H1 (cell line): Measurements from ENCODE around the gene CCDC82. TPM values are rescaled to one million over a fixed set of nuclear protein-coding genes. Genes with fewer than 3 reads are reported as not detected.

Source experiments
- CTCF ChIA-PET: fragments of 300-600 bp; sonication (Branson Sonifier 250); formaldehyde crosslinking; loops from one replicate; lab custom pipeline; 2021; ENCODE audit not compliant: partially characterized antibody; lab: Charles Lee
- POLR2A ChIA-PET: fragments of 300-600 bp; sonication (Branson Sonifier 250); formaldehyde crosslinking; loops from one replicate; lab custom pipeline; 2021; ENCODE audit warnings: inconsistent platforms; ENCODE audit not compliant: partially characterized antibody; lab: Charles Lee
- DNase-seq, 2 experiments: peaks; one replicate each; pipeline versions ENCODE4 v3.0.0 to v3.0.0-alpha.2; 2010 to 2022; ENCODE audit warnings: low spot score in 2 of 2, low read depth in 1 of 2, mixed read lengths in 1 of 2
- FAIRE-seq: peaks from 2 replicates; lab custom pipeline; 2011; peaks lifted over from hg19 to GRCh38; lab: Jason Lieb, UNC
- H2AFZ ChIP-seq: 2 replicates; pipeline ENCODE4 v1.8.1; 2012; ENCODE audit warnings: low read length, inconsistent platforms
- H2AK5ac ChIP-seq: 2 replicates; pipeline ENCODE4 v1.6.1; 2013; ENCODE audit warnings: low read depth, low read length
- H2BK120ac ChIP-seq: replicated peaks from 2 replicates; pipeline ENCODE3; 2013; ENCODE audit warnings: low read depth, low read length, inconsistent platforms
- H2BK12ac ChIP-seq: 2 replicates; pipeline ENCODE4 v1.6.1; 2013; ENCODE audit warnings: low read depth, low read length
- H2BK15ac ChIP-seq: 2 replicates; pipeline ENCODE4 v1.6.1; 2013; ENCODE audit warnings: low read length
- H2BK20ac ChIP-seq: 2 replicates; pipeline ENCODE4 v1.6.1; 2013; ENCODE audit warnings: low read length
- H2BK5ac ChIP-seq: 2 replicates; pipeline ENCODE4 v1.6.1; 2013; ENCODE audit warnings: low read depth, low read length
- H3K14ac ChIP-seq: 2 replicates; pipeline ENCODE4 v1.6.1; 2013; ENCODE audit warnings: inconsistent platforms; ENCODE audit not compliant: insufficient read length
- H3K18ac ChIP-seq: 2 replicates; pipeline ENCODE4 v1.6.1; 2013; ENCODE audit warnings: low read length; ENCODE audit errors: extremely low read depth
- H3K23ac ChIP-seq: 2 replicates; pipeline ENCODE4 v1.6.1; 2013; ENCODE audit warnings: inconsistent platforms; ENCODE audit not compliant: insufficient read length
- H3K23me2 ChIP-seq: 2 replicates; pipeline ENCODE4 v1.6.1; 2013; ENCODE audit warnings: low read depth, low read length
- H3K27ac ChIP-seq: 2 replicates; pipeline ENCODE4 v1.6.1; 2011; ENCODE audit warnings: low read depth, low read length, inconsistent platforms
- H3K27me3 ChIP-seq, 4 experiments: replicated peaks in 1 of 4; 1 replicate in 1 of 4; 2 replicates in 3 of 4; pipeline versions ENCODE4 v1.6.1 to v1.8.1; 2011 to 2013; ENCODE audit warnings: low read length in 3 of 4, mild to moderate bottlenecking in 3 of 4, inconsistent platforms in 2 of 4, mixed read lengths in 2 of 4, moderate library complexity in 1 of 4; ENCODE audit not compliant: control insufficient read depth in 3 of 4, insufficient read depth in 3 of 4; ENCODE audit errors: extremely low read depth in 1 of 4
- H3K36me3 ChIP-seq, 4 experiments: 2 replicates each; pipeline versions ENCODE4 v1.6.1 to v1.8.1; 2011 to 2013; ENCODE audit warnings: mild to moderate bottlenecking in 4 of 4, low read length in 3 of 4, moderate library complexity in 2 of 4, control low read depth in 1 of 4, inconsistent platforms in 1 of 4; ENCODE audit not compliant: insufficient read depth in 4 of 4, control insufficient read depth in 2 of 4
- H3K4ac ChIP-seq: replicated peaks from 2 replicates; pipeline ENCODE3; 2013; ENCODE audit warnings: low read length, low read depth, mixed read lengths, inconsistent platforms; ENCODE audit not compliant: insufficient read length
- H3K4me1 ChIP-seq, 4 experiments: replicated peaks in 1 of 4; 1 replicate in 1 of 4; 2 replicates in 3 of 4; pipeline versions ENCODE4 v1.6.1 to v1.8.1; 2011 to 2013; ENCODE audit warnings: low read length in 3 of 4, inconsistent platforms in 2 of 4, mixed read lengths in 1 of 4; ENCODE audit not compliant: insufficient read depth in 4 of 4, control insufficient read depth in 3 of 4
- H3K4me2 ChIP-seq, 2 experiments: 2 replicates each; pipeline versions ENCODE4 v1.6.1 to v1.8.1; 2011 to 2013; ENCODE audit warnings: low read depth in 2 of 2, low read length in 2 of 2, control low read depth in 1 of 2, inconsistent platforms in 1 of 2, mild to moderate bottlenecking in 1 of 2; ENCODE audit not compliant: insufficient read depth in 1 of 2
- H3K4me3 ChIP-seq, 4 experiments: fragments of 200-600, 300-600 bp in 1 of 4; sonication (generic), shearing (Covaris generic), sonication (Bioruptor Twin) in 1 of 4; 2 replicates each; pipeline versions ENCODE4 v1.5.1 to v1.8.1; 2011 to 2016; ENCODE audit warnings: low read length in 4 of 4, low read depth in 3 of 4, control low read depth in 2 of 4, inconsistent platforms in 2 of 4, mild to moderate bottlenecking in 2 of 4, mixed read lengths in 1 of 4, moderate library complexity in 1 of 4; ENCODE audit not compliant: insufficient read depth in 2 of 4; ENCODE audit errors: extremely low read depth in 1 of 4
- H3K56ac ChIP-seq: replicated peaks from 2 replicates; pipeline ENCODE3; 2013; ENCODE audit warnings: low read depth, mild to moderate bottlenecking, mixed read lengths, low read length, inconsistent platforms; ENCODE audit not compliant: insufficient read length
- H3K79me1 ChIP-seq: 2 replicates; pipeline ENCODE4 v1.6.1; 2013; ENCODE audit warnings: low read depth, low read length, control low read depth
- H3K79me2 ChIP-seq, 2 experiments: 2 replicates each; pipeline versions ENCODE4 v1.6.1 to v1.8.1; 2012 to 2013; ENCODE audit warnings: low read length in 2 of 2, mild to moderate bottlenecking in 2 of 2, inconsistent platforms in 1 of 2; ENCODE audit not compliant: insufficient read depth in 2 of 2, control insufficient read depth in 1 of 2
- H3K9ac ChIP-seq, 4 experiments: replicated peaks in 1 of 4; 1 replicate in 1 of 4; 2 replicates in 3 of 4; pipeline versions ENCODE4 v1.6.1 to v1.8.1; 2011 to 2013; ENCODE audit warnings: low read depth in 3 of 4, low read length in 3 of 4, control low read depth in 2 of 4, mild to moderate bottlenecking in 2 of 4, moderate library complexity in 2 of 4, inconsistent platforms in 1 of 4; ENCODE audit errors: extremely low read depth in 1 of 4
- H3K9me3 ChIP-seq, 2 experiments: 2 replicates each; pipeline versions ENCODE4 v1.6.1 to v1.8.1; 2012 to 2013; ENCODE audit warnings: mild to moderate bottlenecking in 2 of 2, moderate library complexity in 2 of 2, control low read depth in 1 of 2, inconsistent platforms in 1 of 2, low read depth in 1 of 2, low read length in 1 of 2, mixed read lengths in 1 of 2; ENCODE audit not compliant: insufficient read depth in 2 of 2
- H4K20me1 ChIP-seq, 2 experiments: replicated peaks in 1 of 2; 2 replicates each; pipeline versions ENCODE3 to v1.8.1; 2011 to 2013; ENCODE audit warnings: inconsistent platforms in 2 of 2, low read length in 2 of 2, mild to moderate bottlenecking in 1 of 2; ENCODE audit not compliant: insufficient read depth in 2 of 2, control insufficient read depth in 1 of 2
- H4K5ac ChIP-seq: 2 replicates; pipeline ENCODE4 v1.6.1; 2013; ENCODE audit warnings: low read length, low read depth, mixed read lengths, inconsistent platforms; ENCODE audit not compliant: insufficient read length
- H4K8ac ChIP-seq: 2 replicates; pipeline ENCODE4 v1.8.0; 2013; ENCODE audit warnings: mild to moderate bottlenecking, moderate library complexity, low read length, inconsistent platforms; ENCODE audit not compliant: insufficient read depth; ENCODE audit errors: extremely low read depth
- H4K91ac ChIP-seq: replicated peaks from 2 replicates; pipeline ENCODE3; 2013; ENCODE audit warnings: low read length, mixed read lengths, inconsistent platforms; ENCODE audit not compliant: insufficient read length
- CTCF ChIP-seq, 3 experiments: IDR thresholded peaks; 1 replicate in 2 of 3; 2 replicates in 1 of 3; pipeline versions ENCODE4 v1.5.1 to v1.6.1; 2011; ENCODE audit warnings: low read length in 3 of 3, mild to moderate bottlenecking in 3 of 3, inconsistent platforms in 2 of 3, low read depth in 1 of 3, moderate library complexity in 1 of 3; ENCODE audit not compliant: insufficient read depth in 1 of 3; ENCODE audit errors: control extremely low read depth in 1 of 3
- EGR1 ChIP-seq: IDR thresholded peaks from 2 replicates; pipeline ENCODE4 v1.6.1; 2011; ENCODE audit warnings: low read depth, low read length, borderline replicate concordance
- FOSL1 ChIP-seq: IDR thresholded peaks from 2 replicates; pipeline ENCODE4 v1.6.1; 2011; ENCODE audit warnings: mild to moderate bottlenecking, low read depth, low read length, moderate library complexity; ENCODE audit not compliant: insufficient read depth
- KDM4A ChIP-seq: IDR thresholded peaks from one replicate; pipeline ENCODE4 v1.7.1; 2012; ENCODE audit warnings: low read depth, mild to moderate bottlenecking, moderate library complexity, low read length, inconsistent platforms; ENCODE audit not compliant: severe bottlenecking
- RAD21 ChIP-seq, 2 experiments: IDR thresholded peaks in 1 of 2; conservative IDR thresholded peaks in 1 of 2; 2 replicates each; pipeline ENCODE4 v1.6.1; 2011; ENCODE audit warnings: low read depth in 2 of 2, low read length in 2 of 2, improper control_type of control experiment in 1 of 2, inconsistent platforms in 1 of 2, mild to moderate bottlenecking in 1 of 2, moderate library complexity in 1 of 2
- SRF ChIP-seq: IDR thresholded peaks from 2 replicates; pipeline ENCODE4 v1.6.1; 2011; ENCODE audit warnings: mild to moderate bottlenecking, low read depth, low read length, moderate library complexity
- TAF1 ChIP-seq: IDR thresholded peaks from 2 replicates; pipeline ENCODE4 v1.6.1; 2011; ENCODE audit warnings: mild to moderate bottlenecking, low read depth, low read length
- WGBS, 2 experiments: shearing (Covaris generic) in 1 of 2; methylation state at CpG; one replicate each; pipeline versions ENCODE4 v1.1.6 to v1.1.7; 2013 to 2015; ENCODE audit warnings: low lambda C conversion rate in 2 of 2, mixed read lengths in 2 of 2, inconsistent platforms in 1 of 2, low coverage in 1 of 2, missing lambda C conversion rate in 1 of 2; ENCODE audit not compliant: insufficient replicate concordance in 2 of 2, insufficient coverage in 1 of 2, insufficient read length in 1 of 2; ENCODE audit errors: extremely low coverage in 1 of 2, missing lambda C conversion rate in 1 of 2; 5-methylcytosine and 5-hydroxymethylcytosine counted together
- polyA plus RNA-seq, 7 experiments: library from polyadenylated mRNA; depleted of rRNA in 3 of 7; stranded (reverse) in 5 of 7; unstranded in 2 of 7; fragments of >200 nt in 5 of 7; fragments of 200-250 nt in 2 of 7; gene quantifications; 1 replicate in 5 of 7; 2 replicates in 1 of 7; 4 replicates in 1 of 7; pipeline versions ENCODE4 v1.2.1 to v1.2.3, GENCODE V29; 2011 to 2013; ENCODE audit warnings: missing spikeins in 2 of 7, mixed read lengths in 2 of 7
- total RNA-seq: library from RNA; stranded (reverse); fragmentation: NEBNext Ultra II Directional; extraction: Animal tissue kit (Norgen Biotek cat#: 25700); gene quantifications from 2 replicates; pipeline ENCODE4 v1.2.1, GENCODE V29; 2021

The CCDC82 gene
- total and polyA plus RNA-seq, 2 of the 8 experiments (the other 6 are each of a cell fraction or from before 2014, with no cell fraction given) = 6.0 to 15.2 TPM

- ChIA-PET POLR2A (interaction anchor here (0.9 kb wide), 1 partner anchor 10 kb away, joined by 4 read pairs; no protein-coding TSS in a partner anchor), CTCF (interaction anchor here (0.8 to 1.7 kb wide), 5 partner anchors 19 to 263 kb away, joined by 3 to 6 read pairs (median 4); partner anchors contain the start of gene MAML2)
- no peak overlapping the region for H2BK5ac ChIP-seq
- H2BK15ac ChIP-seq = no peak overlapping the region
- no peak overlapping the region for H3K56ac ChIP-seq
- H3K4me3 ChIP-seq = no peak overlapping the region
- no peaks in the 10 kb centered on the region for H3K9me3 ChIP-seq
- H4K91ac ChIP-seq = no peak overlapping the region
- no peak overlapping the region for H3K18ac ChIP-seq
- TF ChIP-seq CTCF (IDR thresholded peaks at IDR 0.05; ENCODE audit: control extremely low read depth in 1 of 3, insufficient read depth in 1 of 3, low read depth in 1 of 3, low read length in 3 of 3) (no peak), FOSL1 (no peak), SRF (no peak), KDM4A (no peak), RAD21 (IDR thresholded peaks at IDR 0.05 in 1 of 2, conservative IDR thresholded peaks at IDR 0.05 in 1 of 2; ENCODE audit: low read depth in 2 of 2, low read length in 2 of 2) (no peak), TAF1 (no peak), EGR1 (no peak)
- no peak overlapping the region for H3K9ac ChIP-seq
- H3K27ac ChIP-seq = no peak overlapping the region
- no peak overlapping the region for H3K4ac ChIP-seq
- H4K5ac ChIP-seq = no peak overlapping the region
- H3K79me1 ChIP-seq = no peaks in the 10 kb centered on the region; the same call in 1 of the 2 replicates
- no peak for FAIRE-seq
- no peak overlapping the region for H4K8ac ChIP-seq
- no peak overlapping the region for H2AK5ac ChIP-seq
- no peak overlapping the region for H2BK20ac ChIP-seq
- no peaks in the 10 kb centered on the region for H3K23me2 ChIP-seq
- H4K20me1 ChIP-seq = no peaks in the 10 kb centered on the region
- no peaks in the 10 kb centered on the region for H3K27me3 ChIP-seq
- no peak overlapping the region for H2BK12ac ChIP-seq
- H2BK120ac ChIP-seq = no peak overlapping the region
- H3K14ac ChIP-seq = no peak overlapping the region
- H3K4me2 ChIP-seq = no peak overlapping the region
- DNase-seq = no peak
- no peaks in the 10 kb centered on the region for H3K79me2 ChIP-seq
- WGBS, 2 experiments = 46% methylated on average over 2 of the region's 2 CpGs; no CpG with 5 or more reads in 1 of the 2 experiments
- H3K23ac ChIP-seq = no peak overlapping the region
- no peak overlapping the region for H2AFZ ChIP-seq
- H3K4me1 ChIP-seq = peaks cover 0 to 10% (median 4%) of the 10 kb centered on the region in 4 experiments; a peak in 2 of 7 replicates
- H3K36me3 ChIP-seq = no peaks in the 10 kb centered on the region
Measured at GRCh38 chr11:96317571-96317970, 72.1 kb downstream of the CCDC82 start.
